ENCODE results near the gene RABGAP1L.
"Not testable (repeated sequence)": the region's sequence is repeated elsewhere in the genome, so short reads cannot be mapped to it uniquely, and the experiment has no call there.

RABGAP1L gene

DNA sequence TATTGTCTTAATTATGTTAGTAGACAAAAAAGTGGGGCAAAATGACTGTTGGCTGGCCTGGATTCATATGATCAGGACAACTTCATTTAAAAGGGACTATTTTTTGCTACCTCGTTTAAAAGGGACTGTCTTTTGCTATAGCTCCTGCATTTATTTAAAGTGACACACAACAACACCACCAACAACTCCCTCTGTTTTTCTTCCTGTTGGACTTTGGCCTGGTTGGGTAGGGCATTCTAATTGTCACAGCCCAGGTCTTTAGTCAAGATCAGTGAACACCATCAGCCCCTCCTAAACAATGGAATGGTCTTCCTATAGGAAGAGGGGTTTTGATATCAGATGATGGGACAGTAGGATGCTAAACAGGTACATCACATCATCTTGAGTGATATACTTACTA is 530.2 kb downstream of the RABGAP1L start:
- no peak for DNase-seq

DNA sequence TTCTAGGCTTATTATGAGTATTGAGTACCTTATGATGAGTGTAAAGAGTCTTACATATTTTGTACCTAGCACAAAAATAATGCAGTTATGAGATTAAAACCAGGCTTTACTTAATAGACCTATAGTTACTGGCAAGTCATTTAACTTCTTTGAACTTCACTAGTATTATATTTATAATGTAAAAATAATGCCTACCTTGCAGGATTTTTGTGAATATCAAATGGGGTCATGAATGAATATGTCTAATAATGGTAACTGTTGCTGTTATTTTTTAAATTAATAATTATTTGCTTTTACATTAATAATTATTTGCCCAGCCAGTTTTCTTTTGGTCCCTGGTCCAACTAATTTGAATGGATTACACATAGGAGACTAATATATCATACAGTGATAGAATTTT is 530.9 kb downstream of the RABGAP1L start:
- no peak for DNase-seq

DNA sequence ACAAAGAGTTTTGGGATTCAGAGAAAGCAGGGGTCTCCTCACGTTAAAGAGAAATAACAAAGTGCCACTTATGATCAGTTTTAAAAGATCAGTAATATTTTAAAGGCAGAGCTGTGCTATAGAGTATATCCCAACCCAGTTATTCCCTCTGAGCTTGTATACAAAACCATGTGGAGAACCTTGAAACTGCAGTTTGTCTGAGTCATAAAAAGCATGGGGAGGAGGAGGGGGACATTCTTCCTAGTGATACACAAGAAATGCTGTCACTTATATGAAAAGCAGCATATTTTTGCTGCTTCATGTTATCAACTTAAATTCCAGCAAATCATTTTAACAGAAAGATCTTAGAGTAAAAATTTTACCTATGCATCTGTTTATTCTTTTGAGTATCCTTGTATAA is 533.0 kb downstream of the RABGAP1L start:
- no peak for DNase-seq

DNA sequence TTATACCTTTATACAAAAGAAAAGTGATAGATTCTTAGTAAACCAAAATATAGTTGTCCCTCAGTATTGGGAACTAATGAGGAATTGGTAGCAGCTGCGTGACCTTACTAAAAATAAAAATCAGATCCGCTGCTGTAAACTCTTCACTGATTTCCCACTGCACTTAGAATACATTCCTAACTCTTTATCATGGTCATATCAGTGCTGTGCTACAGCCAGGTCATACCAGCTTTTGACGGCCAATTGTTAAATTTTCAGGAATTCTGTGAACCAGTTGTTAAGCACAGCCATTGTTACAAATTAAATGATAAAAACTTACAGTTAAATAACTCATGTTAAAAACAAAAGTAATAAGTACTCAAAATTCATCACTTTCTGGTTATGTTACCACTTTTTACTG is 533.8 kb downstream of the RABGAP1L start:
- DNase-seq, result no peak

DNA sequence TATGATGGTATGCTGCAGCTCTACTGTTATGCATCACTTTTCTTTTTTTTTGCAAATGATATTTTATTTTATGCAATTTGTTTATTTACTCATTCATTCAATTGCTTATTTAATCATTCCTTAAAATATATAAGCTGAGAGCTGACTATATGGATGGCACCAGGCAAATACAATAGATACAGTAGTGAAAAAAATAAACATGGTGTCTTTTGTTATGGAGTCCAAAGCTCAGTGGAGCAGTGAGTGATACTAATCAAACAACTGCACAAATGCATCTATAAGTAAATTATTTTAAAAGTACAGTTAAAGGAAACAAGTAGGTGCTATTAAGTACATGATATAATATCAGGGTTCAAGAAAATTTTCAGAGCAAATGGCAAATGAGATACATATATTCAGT is 534.2 kb downstream of the RABGAP1L start:
- not testable (repeated sequence) for DNase-seq

DNA sequence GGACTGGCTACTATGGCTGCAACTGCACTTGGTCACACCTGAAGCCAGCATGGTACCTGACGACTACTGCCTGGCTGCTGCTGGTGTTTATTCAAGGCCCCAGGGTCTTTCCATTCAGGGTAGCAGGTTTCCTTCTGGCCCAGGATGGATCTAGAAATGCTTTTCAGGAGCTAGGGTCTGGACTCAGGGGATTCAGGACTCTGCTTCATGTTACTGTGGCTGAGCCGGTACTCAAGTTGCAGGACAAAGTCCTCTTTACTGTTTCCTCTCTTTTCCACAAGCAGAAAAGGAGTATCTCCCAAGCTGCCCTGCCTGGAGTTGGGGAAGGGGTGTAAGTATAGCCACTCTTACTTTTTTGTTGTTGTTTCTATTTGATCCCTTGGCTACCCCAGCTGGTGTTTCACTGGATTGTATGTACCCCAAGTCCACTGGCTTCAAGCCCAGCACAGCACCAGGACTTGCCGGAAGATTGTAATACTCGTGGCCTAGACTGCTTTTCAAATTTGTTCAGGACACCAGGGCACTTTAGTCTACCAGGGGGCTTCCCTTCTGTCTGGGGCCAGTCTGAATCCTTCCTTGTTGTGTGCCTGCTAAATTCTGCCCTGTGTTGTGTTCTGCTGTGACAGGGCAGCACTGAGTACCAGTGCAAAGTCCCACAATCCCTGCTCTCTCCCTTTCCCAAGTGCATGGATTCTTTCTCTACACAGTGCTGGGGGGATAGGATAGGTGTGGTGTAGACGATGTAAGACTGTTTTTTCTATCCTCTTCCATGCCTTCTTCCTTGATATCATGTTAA is 536.9 kb downstream of the RABGAP1L start:
- DNase-seq, result no peak

DNA sequence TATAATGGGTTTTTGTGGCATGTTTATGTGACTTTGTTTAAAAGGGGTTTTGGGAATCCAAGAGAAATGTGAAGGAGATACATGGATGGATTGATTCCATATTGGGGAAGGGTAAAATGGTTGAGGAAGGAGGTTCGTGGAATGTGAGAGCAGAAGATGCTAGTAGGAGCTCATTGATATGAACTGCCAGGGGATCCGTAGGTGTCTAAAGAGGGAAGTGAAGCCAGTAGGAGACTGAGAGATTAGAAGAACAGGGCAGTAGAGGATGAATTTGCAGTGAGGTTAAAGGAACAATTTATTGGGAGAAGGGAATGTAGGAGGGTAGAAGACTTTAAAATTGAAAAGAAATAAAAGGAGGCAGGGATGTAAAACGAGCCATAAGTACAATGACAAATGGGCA is 541.0 kb downstream of the RABGAP1L start:
- DNase-seq, result no peak

DNA sequence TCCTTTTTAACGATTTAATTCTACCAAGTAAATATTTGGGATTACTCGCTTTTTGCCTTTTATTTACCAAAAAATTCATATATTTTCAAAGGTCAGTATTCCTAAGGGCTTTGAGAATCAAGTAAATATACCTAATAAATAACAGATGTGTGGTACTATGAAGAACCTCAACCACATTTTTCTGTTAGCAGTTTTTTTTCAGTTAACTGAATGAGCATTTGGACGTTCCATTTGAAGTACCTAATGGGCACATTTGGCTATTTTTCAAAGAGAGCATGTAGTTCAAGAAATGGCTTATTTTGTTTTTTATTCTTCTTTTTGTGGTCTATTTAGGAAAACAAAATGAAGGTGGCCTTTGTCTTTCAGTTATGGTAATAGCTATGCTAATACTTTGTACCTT is 541.5 kb downstream of the RABGAP1L start:
- no peak for DNase-seq

DNA sequence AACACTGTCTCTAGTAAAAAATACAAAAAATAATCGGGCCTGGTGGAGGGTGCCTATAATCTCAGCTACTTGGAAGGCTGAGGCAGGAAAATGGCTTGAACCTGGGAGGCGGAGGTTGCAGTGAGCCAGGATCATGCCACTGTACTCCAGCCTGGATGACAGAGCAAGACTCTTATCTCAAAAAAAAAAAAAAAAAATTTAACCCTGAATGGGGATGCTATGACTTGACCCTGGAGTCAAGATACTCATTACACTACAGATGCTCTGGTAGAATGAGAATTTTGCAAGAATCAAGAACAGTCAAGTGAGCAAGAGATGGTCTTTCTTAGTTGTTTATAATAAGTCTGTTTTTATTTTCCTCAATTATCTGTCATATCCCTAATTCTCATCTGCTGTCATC is 542.2 kb downstream of the RABGAP1L start:
- DNase-seq, result no peak

DNA sequence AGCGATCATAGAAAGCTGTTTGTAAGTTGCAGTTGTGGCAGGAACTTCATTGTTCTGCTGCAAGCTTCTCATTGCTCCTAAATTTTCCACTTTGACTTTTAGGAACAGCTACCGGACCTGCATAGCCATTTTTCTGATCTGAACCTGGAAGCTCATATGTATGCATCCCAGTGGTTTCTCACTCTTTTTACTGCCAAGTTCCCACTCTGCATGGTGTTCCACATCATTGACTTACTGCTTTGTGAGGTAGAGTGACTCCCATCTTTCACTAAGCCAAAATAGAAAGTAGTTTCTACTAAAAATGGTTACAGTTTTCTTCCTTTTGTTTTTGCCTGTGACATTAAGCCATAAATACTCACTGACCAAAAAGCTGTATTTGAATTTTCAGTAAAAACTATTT is 542.7 kb downstream of the RABGAP1L start:
- DNase-seq, result no peak

DNA sequence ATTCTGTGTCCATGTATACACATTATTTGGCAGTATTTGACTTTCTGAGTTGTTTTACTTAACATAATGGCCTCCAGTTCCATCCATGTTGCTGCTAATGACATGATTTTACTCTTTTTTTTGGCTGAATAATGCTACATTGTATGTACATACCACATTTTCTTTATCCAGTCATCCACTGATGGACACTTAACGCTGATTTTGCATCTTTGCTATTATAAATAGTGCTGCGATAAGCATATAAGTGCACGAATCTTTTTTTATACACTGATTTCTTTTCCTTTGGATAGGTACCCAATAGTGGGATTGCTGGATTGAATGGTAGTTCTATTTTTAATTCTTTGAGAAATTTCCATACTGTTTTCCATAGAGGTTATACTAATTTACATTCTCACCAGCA is 544.0 kb downstream of the RABGAP1L start:
- DNase-seq, result no peak

DNA sequence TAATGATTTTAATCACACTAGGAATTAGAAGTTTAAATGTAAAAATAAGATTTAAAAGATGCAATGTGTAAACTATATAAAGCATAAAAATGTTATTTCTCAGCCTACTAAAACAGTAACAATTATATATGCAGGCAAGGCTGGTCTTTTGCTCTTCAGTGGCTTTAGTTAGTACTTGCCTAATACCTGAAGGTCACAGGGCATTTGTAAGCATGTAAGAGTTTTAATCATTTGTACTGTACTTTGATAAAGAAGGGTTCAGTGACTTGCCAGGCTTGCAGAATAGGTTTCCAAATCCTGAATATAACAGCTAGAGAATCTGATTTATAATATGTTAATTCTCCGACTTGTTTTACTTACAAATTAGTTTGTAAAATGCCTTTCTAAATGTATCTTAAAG is 545.0 kb downstream of the RABGAP1L start:
- DNase-seq, result no peak

DNA sequence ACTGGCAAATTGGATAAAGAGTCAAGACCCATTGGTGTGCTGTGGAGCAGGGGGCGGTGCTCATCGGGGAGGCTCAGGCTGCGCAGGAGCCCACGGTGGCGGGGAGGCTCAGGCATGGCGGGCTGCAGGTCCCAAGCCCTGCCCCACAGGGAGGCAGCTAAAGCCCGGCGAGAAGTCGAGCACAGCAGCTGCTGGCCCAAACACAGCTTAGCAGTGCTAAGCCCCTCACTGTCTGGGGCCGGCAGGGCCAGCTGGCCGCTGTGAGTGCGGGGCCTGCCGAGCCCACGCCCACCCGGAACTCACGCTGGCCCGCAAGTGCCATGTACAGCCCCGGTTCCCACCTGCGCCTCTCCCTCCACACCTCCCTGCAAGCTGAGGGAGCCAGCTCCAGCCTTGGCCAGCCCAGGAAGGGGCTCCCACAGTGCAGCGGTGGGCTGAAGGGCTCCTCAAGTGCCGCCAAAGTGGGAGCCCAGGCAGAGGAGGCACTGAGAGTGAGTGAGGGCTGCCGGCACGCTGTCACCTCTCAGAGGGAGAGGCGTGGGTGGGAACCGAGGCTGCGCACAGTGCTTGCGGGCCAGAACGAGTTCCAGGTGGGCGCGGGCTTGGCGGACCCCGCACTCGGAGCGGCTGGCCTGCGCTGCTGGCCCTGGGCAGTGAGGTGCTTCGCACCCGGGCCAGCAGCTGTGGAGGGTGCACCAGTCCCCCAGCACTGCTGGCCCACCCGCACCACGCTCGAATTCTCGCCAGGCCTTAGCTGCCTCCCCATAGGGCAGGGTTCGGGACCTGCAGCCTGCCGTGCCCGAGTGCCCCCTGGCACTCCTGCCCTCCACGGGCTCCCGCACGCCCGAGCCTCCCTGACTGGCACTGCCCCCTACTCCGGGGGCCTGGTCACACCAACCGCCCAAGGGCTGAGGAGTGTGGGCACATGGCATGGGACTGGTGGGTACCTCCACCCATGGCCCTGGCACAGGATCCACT is 551.8 kb downstream of the RABGAP1L start:
- no peak for DNase-seq

DNA sequence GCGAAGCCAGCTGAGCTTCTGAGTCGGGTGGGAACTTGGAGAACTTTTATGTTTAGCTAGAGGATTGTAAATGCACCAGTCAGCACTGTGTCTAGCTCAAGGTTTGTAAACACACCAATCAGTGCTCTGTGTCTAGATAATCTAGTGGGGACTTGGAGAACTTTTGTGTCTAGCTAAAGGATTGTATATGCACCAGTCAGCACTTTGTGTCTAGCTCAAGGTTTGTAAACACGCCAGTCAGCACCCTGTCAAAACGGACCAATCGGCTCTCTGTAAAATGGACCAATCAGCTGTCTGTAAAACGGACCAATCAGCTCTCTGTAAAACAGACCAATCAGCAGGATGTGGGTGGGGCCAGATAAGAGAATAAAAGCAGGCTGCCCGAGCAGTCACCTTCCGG is 552.5 kb downstream of the RABGAP1L start:
- DNase-seq, result not testable (repeated sequence)

DNA sequence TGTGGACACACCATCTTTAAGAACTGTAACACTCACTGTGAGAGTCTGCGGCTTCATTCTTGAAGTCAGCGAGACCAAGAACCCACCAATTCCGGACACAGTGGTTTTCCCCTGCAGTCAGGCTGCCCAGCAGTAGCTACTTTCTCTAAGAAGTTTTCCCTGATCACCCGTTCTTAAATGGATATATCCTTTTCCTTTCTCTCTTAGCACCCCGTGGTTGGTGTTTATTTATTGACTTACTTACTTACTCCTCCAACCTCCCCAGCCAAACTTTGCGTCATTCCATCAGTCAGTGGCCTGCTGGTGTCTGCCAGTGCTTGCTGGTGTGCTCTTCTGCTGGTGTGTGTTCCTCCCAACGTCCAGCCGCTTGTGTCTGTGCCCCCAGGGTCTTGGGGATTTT is 553.2 kb downstream of the RABGAP1L start:
- no peak for DNase-seq

DNA sequence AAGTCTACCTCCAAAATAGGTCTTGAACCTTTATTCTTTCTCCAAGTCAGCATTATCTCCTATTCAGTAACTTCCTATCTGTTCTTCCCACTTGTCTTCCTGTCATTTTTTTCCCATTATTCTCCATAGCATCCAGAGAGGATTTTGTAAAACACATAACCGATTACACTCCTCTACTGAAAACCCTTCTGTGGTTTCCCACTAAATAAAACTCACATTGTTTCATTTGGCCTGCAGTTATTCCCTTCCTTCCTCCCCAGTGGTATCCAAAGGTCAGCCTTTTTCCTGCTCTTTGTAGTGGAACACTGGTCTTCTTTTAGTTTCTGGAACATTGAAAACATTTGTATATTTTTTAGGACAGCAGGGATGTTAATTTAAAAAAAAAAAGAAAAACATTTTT is 554.5 kb downstream of the RABGAP1L start:
- no peak for DNase-seq

DNA sequence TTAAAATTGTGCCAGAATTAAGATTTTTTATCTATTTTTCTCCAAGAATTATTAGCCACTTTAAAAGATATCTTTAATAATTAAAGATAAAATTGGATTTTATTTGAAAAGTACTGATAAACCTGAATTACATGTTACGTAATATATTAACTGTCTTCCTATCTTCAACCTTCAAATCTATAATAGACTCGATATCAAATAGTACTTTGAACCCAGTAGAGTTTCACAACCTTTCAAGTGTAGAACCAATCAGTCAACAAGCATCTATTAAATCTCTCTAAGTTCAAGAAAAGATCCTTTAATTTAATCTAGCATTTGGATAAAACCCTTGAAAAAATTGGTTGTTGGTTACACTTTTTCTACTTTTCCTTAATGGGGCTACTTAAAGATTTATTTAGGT is 559.9 kb downstream of the RABGAP1L start:
- DNase-seq, result no peak

DNA sequence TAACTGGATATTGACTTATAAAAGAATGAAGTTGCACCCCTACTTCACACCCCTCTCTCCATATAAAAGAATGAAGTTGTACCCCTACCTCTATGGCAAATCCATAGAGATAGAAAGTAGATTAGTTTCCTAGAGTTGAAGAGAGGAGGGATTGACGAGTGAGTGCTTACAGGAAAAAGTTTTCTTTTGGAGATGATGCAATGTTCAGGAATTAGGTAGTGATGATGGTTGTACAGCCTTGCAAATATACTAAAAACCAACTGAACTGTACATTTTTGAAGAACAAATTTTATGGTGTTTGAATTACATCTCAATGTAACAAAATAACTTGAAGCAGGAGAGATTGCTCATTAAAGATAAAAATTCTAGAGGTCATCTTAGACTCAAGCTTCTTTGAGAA is 561.3 kb downstream of the RABGAP1L start:
- DNase-seq, result no peak

DNA sequence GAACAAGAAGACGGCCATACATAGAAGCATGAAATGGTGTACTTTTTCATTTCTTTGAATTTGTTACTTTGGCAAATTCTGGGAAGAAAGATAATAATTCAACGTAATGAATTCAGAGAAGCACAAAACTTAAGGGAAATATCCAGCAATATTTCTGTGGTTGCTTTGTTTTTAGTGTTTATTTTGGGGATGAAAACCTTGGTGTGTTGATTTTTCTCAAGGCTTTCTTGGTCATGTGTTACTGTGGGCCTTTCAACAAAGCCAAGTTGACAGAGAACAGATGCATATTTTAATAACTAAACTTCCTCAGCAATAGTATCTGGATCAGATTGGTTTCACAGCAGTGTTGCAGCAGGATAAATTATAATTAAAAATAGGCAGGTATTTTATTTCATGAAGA is 561.9 kb downstream of the RABGAP1L start:
- DNase-seq, result no peak

DNA sequence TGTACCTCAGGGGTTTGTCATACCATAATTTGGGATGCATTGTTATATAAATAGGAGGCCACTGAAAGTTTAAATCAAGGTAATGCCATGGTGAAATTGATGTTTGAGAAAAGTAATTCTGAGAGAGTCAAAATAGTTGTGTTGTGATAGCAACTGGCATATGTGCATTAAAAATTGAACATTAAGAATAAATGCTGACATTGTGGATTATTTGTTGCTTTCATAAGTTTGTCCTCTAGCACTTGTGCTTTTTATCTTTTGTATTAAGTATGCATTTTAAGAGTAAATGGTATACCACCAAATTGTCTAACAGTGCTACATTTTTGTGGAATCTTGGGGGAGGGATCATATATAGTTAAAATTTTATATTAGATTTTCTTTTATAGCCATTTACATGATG is 564.5 kb downstream of the RABGAP1L start:
- DNase-seq, result no peak

DNA sequence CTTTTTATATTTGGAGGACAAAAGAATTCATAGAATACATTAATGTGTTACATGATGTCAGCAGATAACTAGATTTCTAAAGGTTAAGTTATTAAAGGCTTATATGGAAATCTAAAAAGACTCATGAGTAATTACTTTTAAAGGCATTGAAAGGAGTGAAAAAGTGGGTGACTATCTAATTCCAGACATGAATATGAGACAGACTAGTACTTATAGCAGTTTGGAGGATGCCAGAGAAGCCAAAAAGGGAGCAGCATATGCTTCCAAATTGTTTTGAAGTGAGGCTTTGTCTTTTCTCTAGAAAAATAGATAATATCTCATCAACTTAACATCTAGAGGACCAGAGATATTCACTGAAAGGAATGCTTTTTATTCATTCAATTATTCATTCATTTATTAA is 564.9 kb downstream of the RABGAP1L start:
- no peak for DNase-seq

DNA sequence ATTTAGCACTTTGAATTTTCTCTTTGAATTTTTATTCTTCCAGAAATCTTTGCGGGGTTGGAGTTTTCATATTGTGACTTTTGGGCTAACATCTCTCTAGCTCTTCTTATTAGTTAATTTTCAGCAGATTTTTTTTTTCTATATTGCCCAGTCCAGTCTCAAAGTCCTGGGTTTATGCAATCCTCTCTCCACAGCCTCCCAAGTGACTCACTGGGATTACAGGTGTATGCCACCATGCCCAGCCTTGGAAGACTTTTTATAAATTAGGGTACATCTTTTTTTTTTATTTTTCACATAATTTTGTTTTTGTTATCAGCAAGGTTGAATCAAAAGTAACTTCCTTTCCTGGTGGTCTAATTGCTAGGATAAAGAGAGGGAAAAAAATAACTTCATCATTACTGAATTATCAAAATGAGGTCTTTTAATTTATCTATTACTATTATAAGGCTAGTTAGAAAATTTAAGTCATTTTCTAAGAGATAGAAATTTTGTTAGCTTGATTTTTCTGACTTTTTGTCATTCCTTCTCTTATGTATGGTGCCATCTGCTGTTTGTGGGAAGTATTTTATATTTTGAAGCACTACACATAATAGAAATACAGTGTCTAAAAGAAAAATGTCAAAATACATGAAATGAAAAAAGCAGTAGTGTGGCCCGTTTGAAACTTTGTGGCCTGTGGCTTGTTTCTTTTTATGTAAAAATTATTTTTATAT is 567.0 kb downstream of the RABGAP1L start:
- DNase-seq, result no peak

DNA sequence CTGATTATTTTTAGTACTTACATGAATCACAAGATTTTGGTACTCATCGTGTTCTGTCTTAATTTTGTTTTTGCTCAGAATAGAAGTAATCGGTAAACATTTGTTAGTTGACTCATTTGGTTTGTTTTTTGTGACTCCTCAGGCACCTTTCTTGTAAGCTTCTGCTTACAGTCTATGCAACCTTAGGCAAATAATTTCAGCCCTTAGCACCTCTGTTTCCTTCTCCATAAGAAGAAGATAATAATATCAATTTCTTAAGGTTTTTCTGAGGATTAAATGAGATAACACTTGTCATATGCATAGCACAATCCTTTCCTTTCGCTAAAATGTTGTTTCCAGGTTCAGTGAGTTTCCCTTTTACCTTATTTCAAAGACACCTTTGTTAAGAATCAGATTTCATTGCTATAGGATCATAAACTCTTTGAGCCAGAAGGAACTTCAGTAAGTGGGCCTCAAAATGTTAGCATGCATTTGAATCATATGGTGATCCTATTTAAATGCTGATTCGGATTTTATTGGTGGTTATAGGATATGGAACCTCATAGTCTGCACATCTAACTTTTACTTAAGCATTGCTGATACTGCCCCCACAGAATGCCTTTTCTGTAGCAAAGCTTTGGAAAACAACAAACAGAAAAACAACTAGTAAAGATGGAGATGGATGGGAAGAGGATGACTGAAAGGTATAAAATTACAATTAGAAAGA is 567.7 kb downstream of the RABGAP1L start:
- DNase-seq, result no peak

All from NCI-H774 (cell line).